Activated T-cell treated with anti-CD3 and anti-CD28 coated beads for 1 hour (primary cell): ENCODE measurements around the gene WFS1.

Source experiments
- DNase-seq: peaks from one replicate; pipeline ENCODE4 v3.0.0-alpha.2; 2020; ENCODE audit warnings: low read depth

WFS1 gene

GRCh38 chr4:6340446-6341015, 70.9 kb downstream of the WFS1 start:
- DNase-seq = no peak

- DNase-seq = no peak
Observed at GRCh38 chr4:6341696-6342095, 72.0 kb downstream of the WFS1 start.

- no peak for DNase-seq
Observed at GRCh38 chr4:6342530-6343293, 73.1 kb downstream of the WFS1 start.

- DNase-seq = no peak
Observed at GRCh38 chr4:6343939-6344408, 74.3 kb downstream of the WFS1 start.

- no peak for DNase-seq
Observed at GRCh38 chr4:6345096-6345830, 75.6 kb downstream of the WFS1 start.

- DNase-seq = no peak
Observed at GRCh38 chr4:6345866-6346265, 76.2 kb downstream of the WFS1 start.

- no peak for DNase-seq
Observed at GRCh38 chr4:6346373-6347110, 76.9 kb downstream of the WFS1 start.

- no peak for DNase-seq
Observed at GRCh38 chr4:6347511-6348045, 77.9 kb downstream of the WFS1 start.

- no peak for DNase-seq
Observed at GRCh38 chr4:6348408-6348807, 78.8 kb downstream of the WFS1 start.

- DNase-seq = no peak
Observed at GRCh38 chr4:6349896-6350603, 80.4 kb downstream of the WFS1 start.

- DNase-seq = no peak
Observed at GRCh38 chr4:6350646-6351045, 81.0 kb downstream of the WFS1 start.

- no peak for DNase-seq
Observed at GRCh38 chr4:6351246-6352000, 81.8 kb downstream of the WFS1 start.

GRCh38 chr4:6352031-6352692, 82.5 kb downstream of the WFS1 start:
- no peak for DNase-seq
